Mesothelial cell of epicardium (in vitro differentiated cells): Measurements from ENCODE around the gene TDRD15. TPM values are rescaled to one million over a fixed set of nuclear protein-coding genes. Genes with fewer than 3 reads are reported as not detected.

Source experiments
- DNase-seq, 2 experiments: peaks; one replicate each; pipeline ENCODE4 v3.0.0; 2021; ENCODE audit warnings: low spot score in 2 of 2; ENCODE audit not compliant: unreplicated experiment in 2 of 2
- H3K27ac Mint-ChIP-seq: 2 replicates; pipeline ENCODE4 v1.8.0; 2021; ENCODE audit warnings: mixed read lengths
- H3K27me3 Mint-ChIP-seq: 2 replicates; pipeline ENCODE4 v1.8.0; 2021; ENCODE audit warnings: low read depth, mixed read lengths
- H3K36me3 Mint-ChIP-seq: 2 replicates; pipeline ENCODE4 v1.8.0; 2021; ENCODE audit warnings: mixed read lengths
- H3K4me1 Mint-ChIP-seq: 2 replicates; pipeline ENCODE4 v1.8.0; 2021; ENCODE audit warnings: mixed read lengths
- H3K4me3 Mint-ChIP-seq: 2 replicates; pipeline ENCODE4 v1.8.0; 2021; ENCODE audit warnings: mild to moderate bottlenecking, moderate library complexity, mixed read lengths
- H3K9me3 Mint-ChIP-seq: 2 replicates; pipeline ENCODE4 v1.8.0; 2021; ENCODE audit warnings: mixed read lengths
- total RNA-seq: library from RNA; stranded (reverse); gene quantifications from 3 replicates; pipeline ENCODE4 v1.2.1, GENCODE V29; 2021
- TF ChIP-seq, protein P1 (sequence below): fragments of 200-600 bp; sonication (generic); IDR thresholded peaks from one replicate; pipeline ENCODE4 v1.5.0; 2021; ENCODE audit warnings: antibody characterized with exemption; ENCODE audit not compliant: unreplicated experiment

Gene TDRD15
- total RNA-seq, 1 donor from 2014 or later, result not detected

DNA sequence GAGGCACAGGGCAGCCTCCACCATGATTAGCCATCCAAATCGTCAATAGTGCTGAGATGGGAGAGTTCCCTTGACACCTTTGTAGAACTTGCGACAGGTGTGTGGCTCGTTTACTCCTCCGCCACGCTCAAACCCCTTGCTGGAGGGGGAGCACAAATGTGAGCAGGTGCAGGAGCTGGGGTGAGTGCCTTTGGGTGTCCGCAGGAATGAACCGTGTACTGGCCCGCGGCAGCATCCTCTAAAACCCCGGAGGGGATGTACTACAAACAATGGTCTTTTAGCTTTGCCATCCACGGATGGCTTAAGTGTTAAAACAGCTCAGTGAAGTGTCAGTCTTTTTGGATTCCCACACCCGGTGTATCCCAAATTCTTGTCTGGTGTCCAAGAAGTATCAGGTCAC lies 21.4 kb upstream of the TDRD15 start:
- H3K4me1 Mint-ChIP-seq, result no peaks in the 10 kb centered on the region
- no peak overlapping the region for H3K4me3 Mint-ChIP-seq
- H3K36me3 Mint-ChIP-seq, result no peaks in the 10 kb centered on the region
- TF ChIP-seq, protein P1, sequence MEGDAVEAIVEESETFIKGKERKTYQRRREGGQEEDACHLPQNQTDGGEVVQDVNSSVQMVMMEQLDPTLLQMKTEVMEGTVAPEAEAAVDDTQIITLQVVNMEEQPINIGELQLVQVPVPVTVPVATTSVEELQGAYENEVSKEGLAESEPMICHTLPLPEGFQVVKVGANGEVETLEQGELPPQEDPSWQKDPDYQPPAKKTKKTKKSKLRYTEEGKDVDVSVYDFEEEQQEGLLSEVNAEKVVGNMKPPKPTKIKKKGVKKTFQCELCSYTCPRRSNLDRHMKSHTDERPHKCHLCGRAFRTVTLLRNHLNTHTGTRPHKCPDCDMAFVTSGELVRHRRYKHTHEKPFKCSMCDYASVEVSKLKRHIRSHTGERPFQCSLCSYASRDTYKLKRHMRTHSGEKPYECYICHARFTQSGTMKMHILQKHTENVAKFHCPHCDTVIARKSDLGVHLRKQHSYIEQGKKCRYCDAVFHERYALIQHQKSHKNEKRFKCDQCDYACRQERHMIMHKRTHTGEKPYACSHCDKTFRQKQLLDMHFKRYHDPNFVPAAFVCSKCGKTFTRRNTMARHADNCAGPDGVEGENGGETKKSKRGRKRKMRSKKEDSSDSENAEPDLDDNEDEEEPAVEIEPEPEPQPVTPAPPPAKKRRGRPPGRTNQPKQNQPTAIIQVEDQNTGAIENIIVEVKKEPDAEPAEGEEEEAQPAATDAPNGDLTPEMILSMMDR, result no peak
- no peak overlapping the region for H3K27ac Mint-ChIP-seq
- H3K27me3 Mint-ChIP-seq, result peaks cover 35% of the 10 kb centered on the region
- no peak for DNase-seq
- no peaks in the 10 kb centered on the region for H3K9me3 Mint-ChIP-seq

DNA sequence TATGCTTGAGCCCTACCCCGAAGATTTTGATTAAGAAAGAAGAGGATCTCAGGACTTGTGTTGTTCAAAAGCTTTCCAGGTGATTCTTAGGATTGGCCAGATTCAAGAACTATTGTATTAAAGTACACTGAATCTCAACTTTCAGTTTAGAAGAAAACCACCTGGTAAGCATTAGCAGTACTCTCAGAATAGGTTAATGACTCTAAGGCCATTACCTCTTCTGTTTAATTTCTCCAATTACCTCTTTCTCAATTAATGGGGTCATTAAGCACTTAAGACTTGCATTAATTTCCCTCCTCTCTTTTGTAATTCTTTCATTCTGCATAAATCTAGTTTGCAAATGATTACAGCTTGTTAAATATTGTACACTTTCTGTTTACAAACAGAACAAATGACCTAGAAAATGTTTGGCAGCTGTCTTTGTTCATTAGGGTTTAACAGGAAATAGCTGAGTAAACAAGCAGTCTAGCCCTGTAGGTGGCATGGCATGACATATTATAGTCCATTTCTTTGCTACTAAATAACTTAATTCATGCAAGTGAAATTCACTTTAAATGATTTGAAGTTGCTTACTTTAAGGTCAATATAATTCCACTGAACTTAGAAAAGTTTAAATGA lies 20.4 kb upstream of the TDRD15 start:
- TF ChIP-seq, protein P1, result no peak
- DNase-seq, result no peak
- H3K27me3 Mint-ChIP-seq, result peaks cover 39% of the 10 kb centered on the region
- no peaks in the 10 kb centered on the region for H3K9me3 Mint-ChIP-seq
- H3K4me1 Mint-ChIP-seq, result no peaks in the 10 kb centered on the region
- no peak overlapping the region for H3K4me3 Mint-ChIP-seq
- no peak overlapping the region for H3K27ac Mint-ChIP-seq
- no peaks in the 10 kb centered on the region for H3K36me3 Mint-ChIP-seq

DNA sequence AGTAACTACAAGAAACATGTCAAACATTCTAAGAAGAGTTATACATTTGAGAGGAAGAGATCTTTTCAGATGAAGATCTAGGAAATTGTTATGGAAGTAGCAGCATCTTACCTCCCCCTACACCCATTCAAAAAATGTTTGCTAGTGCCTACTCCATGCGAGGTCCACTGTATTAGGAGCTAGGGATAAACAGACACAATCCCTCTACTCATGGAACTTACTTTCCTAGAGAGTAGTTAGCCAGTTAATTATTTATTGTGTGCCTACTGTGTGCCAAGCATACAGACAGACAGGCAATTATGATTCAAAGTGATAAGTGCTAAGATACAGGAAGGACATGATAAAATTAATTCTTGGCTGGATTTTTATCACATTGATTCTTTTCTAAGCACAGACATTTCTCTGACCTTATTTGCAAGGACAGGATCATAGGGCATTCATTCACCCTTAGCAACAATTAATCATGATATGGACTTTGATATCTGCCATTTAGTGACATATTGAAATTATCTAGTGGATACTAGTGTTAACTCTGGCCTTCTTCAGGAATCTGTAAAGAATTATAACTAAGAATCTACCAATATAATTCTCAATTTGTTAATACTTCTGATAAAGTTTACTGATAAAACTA lies 19.6 kb upstream of the TDRD15 start:
- no peak for DNase-seq
- Mint-ChIP-seq H3K4me3 (no peak overlapping the region), H3K9me3 (no peaks in the 10 kb centered on the region), H3K36me3 (no peaks in the 10 kb centered on the region), H3K4me1 (no peaks in the 10 kb centered on the region), H3K27ac (no peak overlapping the region), H3K27me3 (peaks cover 40% of the 10 kb centered on the region)
- TF ChIP-seq, protein P1, result no peak

DNA sequence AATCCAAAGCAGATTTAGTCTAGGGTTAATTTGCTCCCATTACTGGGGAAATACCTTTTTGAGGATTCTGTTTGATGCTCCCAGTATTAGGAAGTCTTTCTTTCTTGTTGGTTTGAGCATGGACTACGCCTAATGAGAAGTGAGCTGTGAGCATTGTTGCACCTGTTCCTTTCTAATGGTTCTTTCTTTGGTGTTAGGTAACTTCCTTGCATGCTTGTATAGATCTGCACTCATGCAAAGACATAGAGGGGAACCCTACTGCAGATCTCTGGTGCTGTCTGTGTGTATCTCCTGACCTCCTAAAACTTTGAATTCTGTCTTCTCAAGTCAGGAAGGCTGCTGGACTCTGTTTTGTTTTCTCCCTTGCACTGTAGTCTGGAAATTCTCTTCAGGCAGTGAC lies 12.8 kb upstream of the TDRD15 start:
- Mint-ChIP-seq H3K4me1 (no peaks in the 10 kb centered on the region), H3K27ac (no peak overlapping the region), H3K36me3 (no peaks in the 10 kb centered on the region), H3K4me3 (no peak overlapping the region), H3K9me3 (no peaks in the 10 kb centered on the region), H3K27me3 (peaks cover 30% of the 10 kb centered on the region)
- TF ChIP-seq, protein P1, result no peak
- DNase-seq, result no peak

DNA sequence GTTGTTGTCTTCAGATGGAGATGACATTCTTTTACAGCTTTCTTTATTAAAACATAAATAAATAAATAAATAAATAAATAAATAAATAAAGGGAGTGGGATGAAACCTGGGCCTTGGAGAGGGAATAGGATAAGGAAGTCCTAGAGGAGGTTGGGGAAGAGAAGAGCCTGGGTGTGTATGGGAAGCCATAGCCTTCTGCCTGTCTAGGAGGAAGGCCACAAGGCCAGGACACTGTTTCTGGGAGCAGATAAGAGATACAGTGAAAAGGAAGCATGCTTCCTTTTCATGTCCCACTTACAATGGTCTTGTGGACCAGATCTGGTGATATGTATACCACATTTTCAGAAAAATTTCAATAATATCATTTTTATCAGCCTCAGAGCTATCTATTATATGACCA lies 6.1 kb upstream of the TDRD15 start:
- H3K27ac Mint-ChIP-seq, result no peak overlapping the region
- no peaks in the 10 kb centered on the region for H3K4me1 Mint-ChIP-seq
- no peaks in the 10 kb centered on the region for H3K36me3 Mint-ChIP-seq
- H3K9me3 Mint-ChIP-seq, result peaks cover 5% of the 10 kb centered on the region
- no peak for DNase-seq
- TF ChIP-seq, protein P1, result no peak
- peaks cover 38% of the 10 kb centered on the region for H3K27me3 Mint-ChIP-seq
- no peak overlapping the region for H3K4me3 Mint-ChIP-seq
